ENCODE data around the gene RTN4IP1.

GRCh38 chr6:106564476-106564875, 64.8 kb downstream of the RTN4IP1 start:
- TF ChIP-seq, protein P1, sequence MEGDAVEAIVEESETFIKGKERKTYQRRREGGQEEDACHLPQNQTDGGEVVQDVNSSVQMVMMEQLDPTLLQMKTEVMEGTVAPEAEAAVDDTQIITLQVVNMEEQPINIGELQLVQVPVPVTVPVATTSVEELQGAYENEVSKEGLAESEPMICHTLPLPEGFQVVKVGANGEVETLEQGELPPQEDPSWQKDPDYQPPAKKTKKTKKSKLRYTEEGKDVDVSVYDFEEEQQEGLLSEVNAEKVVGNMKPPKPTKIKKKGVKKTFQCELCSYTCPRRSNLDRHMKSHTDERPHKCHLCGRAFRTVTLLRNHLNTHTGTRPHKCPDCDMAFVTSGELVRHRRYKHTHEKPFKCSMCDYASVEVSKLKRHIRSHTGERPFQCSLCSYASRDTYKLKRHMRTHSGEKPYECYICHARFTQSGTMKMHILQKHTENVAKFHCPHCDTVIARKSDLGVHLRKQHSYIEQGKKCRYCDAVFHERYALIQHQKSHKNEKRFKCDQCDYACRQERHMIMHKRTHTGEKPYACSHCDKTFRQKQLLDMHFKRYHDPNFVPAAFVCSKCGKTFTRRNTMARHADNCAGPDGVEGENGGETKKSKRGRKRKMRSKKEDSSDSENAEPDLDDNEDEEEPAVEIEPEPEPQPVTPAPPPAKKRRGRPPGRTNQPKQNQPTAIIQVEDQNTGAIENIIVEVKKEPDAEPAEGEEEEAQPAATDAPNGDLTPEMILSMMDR (IDR thresholded peaks at IDR 0.05; ENCODE audit: low read length), result no peak
- no peak for TF ChIP-seq EZH2 (optimal IDR thresholded peaks at IDR 0.05; ENCODE audit: low read depth, low read length)

Data from MM.1S (cell line).